Measurements from ENCODE around the gene CCNL1. TPM values are rescaled to one million over a fixed set of nuclear protein-coding genes. Genes with fewer than 3 reads are reported as not detected.

Gene CCNL1
- total and polyA plus RNA-seq, 2 donors (not counting 3 experiments of a cell fraction or from before 2014, with no cell fraction given): 119 to 137 TPM

DNA sequence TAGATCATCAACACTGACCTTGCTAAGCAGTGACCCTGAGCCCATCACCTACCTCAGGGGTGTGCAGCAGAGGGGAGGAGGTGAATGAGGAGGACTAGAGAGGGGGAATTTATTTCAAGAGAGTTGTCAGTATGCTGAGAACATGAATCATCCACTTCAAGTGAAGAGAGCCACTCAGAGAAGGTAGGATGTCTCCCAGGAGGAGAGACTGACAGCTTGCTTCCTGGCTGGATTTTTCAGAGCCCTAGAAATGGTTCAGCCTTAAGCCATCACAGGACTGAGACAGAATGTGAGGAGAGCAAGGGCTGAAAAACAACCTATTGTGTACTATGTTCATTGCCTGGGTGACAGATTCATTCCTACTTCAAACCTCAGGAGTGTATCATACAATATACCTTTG lies 34.8 kb downstream of the CCNL1 start:
- no peak overlapping the region for H3K4me2 ChIP-seq (ENCODE audit: insufficient read depth, low read length)
- DNase-seq (ENCODE audit: low read depth, low spot score) (no peak), FAIRE-seq (no peak)
- no peaks in the 10 kb centered on the region for H3K36me3 ChIP-seq (ENCODE audit: control insufficient read depth in 2 of 2, extremely low read depth in 1 of 2, insufficient read depth in 2 of 2, low read length in 2 of 2)
- H3K9me1 ChIP-seq (replicated peaks; ENCODE audit: control insufficient read depth, extremely low read depth, insufficient read depth, low read length): no peaks in the 10 kb centered on the region
- H3K4me1 ChIP-seq (ENCODE audit: control insufficient read depth, extremely low read depth, insufficient read depth, low read length): peaks cover 31% of the 10 kb centered on the region
- ChIA-PET POLR2A (no interaction called here), CTCF (interaction anchor here (1.9 to 5.2 kb wide), 3 partner anchors 8 to 37 kb away, joined by 5 to 26 read pairs (median 9); no protein-coding TSS in a partner anchor)
- TF ChIP-seq EZH2 (IDR thresholded peaks at IDR 0.05; ENCODE audit: borderline replicate concordance, low read depth, low read length, severe bottlenecking) (no peak), POLR2AphosphoS5 (IDR thresholded peaks at IDR 0.05; ENCODE audit: insufficient read depth, low read depth, low read length) (no peak), MYC (IDR thresholded peaks at IDR 0.05; ENCODE audit: low read depth, low read length) (no peak), GATA2 (IDR thresholded peaks at IDR 0.05; ENCODE audit: insufficient read depth, insufficient read length, low read depth, low read length) (no peak), JUN (IDR thresholded peaks at IDR 0.05; ENCODE audit: borderline replicate concordance, insufficient read depth, insufficient read length, low read depth) (no peak), POLR2A (IDR thresholded peaks at IDR 0.05; ENCODE audit: low read depth, low read length) (no peak), FOS (IDR thresholded peaks at IDR 0.05; ENCODE audit: borderline replicate concordance, insufficient read depth, low read length) (no peak)
- TF ChIP-seq, protein P1, sequence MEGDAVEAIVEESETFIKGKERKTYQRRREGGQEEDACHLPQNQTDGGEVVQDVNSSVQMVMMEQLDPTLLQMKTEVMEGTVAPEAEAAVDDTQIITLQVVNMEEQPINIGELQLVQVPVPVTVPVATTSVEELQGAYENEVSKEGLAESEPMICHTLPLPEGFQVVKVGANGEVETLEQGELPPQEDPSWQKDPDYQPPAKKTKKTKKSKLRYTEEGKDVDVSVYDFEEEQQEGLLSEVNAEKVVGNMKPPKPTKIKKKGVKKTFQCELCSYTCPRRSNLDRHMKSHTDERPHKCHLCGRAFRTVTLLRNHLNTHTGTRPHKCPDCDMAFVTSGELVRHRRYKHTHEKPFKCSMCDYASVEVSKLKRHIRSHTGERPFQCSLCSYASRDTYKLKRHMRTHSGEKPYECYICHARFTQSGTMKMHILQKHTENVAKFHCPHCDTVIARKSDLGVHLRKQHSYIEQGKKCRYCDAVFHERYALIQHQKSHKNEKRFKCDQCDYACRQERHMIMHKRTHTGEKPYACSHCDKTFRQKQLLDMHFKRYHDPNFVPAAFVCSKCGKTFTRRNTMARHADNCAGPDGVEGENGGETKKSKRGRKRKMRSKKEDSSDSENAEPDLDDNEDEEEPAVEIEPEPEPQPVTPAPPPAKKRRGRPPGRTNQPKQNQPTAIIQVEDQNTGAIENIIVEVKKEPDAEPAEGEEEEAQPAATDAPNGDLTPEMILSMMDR (IDR thresholded peaks at IDR 0.05; ENCODE audit: extremely low read depth in 1 of 2, insufficient read depth in 1 of 2, low read depth in 1 of 2, low read length in 2 of 2): no peak
- TF ChIP-seq, protein P2, sequence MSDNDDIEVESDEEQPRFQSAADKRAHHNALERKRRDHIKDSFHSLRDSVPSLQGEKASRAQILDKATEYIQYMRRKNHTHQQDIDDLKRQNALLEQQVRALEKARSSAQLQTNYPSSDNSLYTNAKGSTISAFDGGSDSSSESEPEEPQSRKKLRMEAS (IDR thresholded peaks at IDR 0.05; ENCODE audit: insufficient read depth, insufficient read length): no peak
- H4K20me1 ChIP-seq (replicated peaks; ENCODE audit: control insufficient read depth, extremely low read depth, insufficient read depth, low read length): no peaks in the 10 kb centered on the region
- no TSS peak for BruUV-seq (replicated peaks)
- no peaks in the 10 kb centered on the region for H3K79me2 ChIP-seq (ENCODE audit: control insufficient read depth, insufficient read depth, low read length)
- no peak overlapping the region for H3K27ac ChIP-seq (ENCODE audit: insufficient read depth, low read depth, low read length)
- no peaks in the 10 kb centered on the region for H3K27me3 ChIP-seq (ENCODE audit: control insufficient read depth in 2 of 2, insufficient read depth in 2 of 2, low read length in 2 of 2)
- H3K9me3 ChIP-seq (replicated peaks; ENCODE audit: control insufficient read depth, insufficient read depth, low read length): no peaks in the 10 kb centered on the region
- no peak overlapping the region for H3K9ac ChIP-seq (replicated peaks; ENCODE audit: extremely low read depth, insufficient read depth, low read length)
- H2AFZ ChIP-seq (ENCODE audit: low read depth, low read length): no peak overlapping the region
- dilution Hi-C loops (cut with MboI; ENCODE audit: extremely low pct_ligation_motif_present, low sequenced_read_pairs): loop anchor here (25.0 kb wide), 1 partner anchor 438 kb away; no protein-coding TSS in a partner anchor
- H3K4me3 ChIP-seq (replicated peaks in 1 of 3; ENCODE audit: insufficient read depth in 1 of 3, low read depth in 1 of 3, low read length in 3 of 3): no peak overlapping the region
- intact Hi-C loops (cut with micrococcal nuclease): no loop called here

Data from endothelial cell of umbilical vein (primary cell).